ENCODE measurements around the gene GCFC2.

GRCh38 chr2:75702593-75702992, 8.1 kb downstream of the GCFC2 start:
- TF ChIP-seq CTCF (IDR thresholded peaks at IDR 0.05) (no peak), POLR2A (IDR thresholded peaks at IDR 0.05) (no peak), EP300 (IDR thresholded peaks at IDR 0.05) (no peak)

Measured in gastroesophageal sphincter (tissue), 3 donors.